KMS-11 (cell line): ENCODE data around the gene SPON1.

Source experiments
- H2AFZ ChIP-seq: fragments of 200-600 bp; sonication (generic); 2 replicates; pipeline ENCODE4 v1.6.1; 2016; ENCODE audit warnings: antibody characterized with exemption, mixed run types, low read depth
- H3K27ac ChIP-seq: fragments of 200-600 bp; sonication (generic); 2 replicates; pipeline ENCODE4 v1.6.1; 2016; ENCODE audit warnings: mild to moderate bottlenecking, mixed run types
- H3K27me3 ChIP-seq: fragments of 200-600 bp; sonication (generic); 2 replicates; pipeline ENCODE4 v1.6.1; 2017; ENCODE audit warnings: mild to moderate bottlenecking, low read depth, mixed run types, moderate library complexity; ENCODE audit not compliant: insufficient read depth
- H3K36me3 ChIP-seq: fragments of 200-600 bp; sonication (generic); 2 replicates; pipeline ENCODE4 v1.6.1; 2017; ENCODE audit warnings: mild to moderate bottlenecking, mixed run types; ENCODE audit not compliant: insufficient read depth
- H3K4me1 ChIP-seq: fragments of 200-600 bp; sonication (generic); 2 replicates; pipeline ENCODE4 v1.6.1; 2016; ENCODE audit warnings: mild to moderate bottlenecking, low read depth, mixed run types; ENCODE audit not compliant: poor library complexity, severe bottlenecking
- H3K4me2 ChIP-seq: fragments of 200-600 bp; sonication (generic); 2 replicates; pipeline ENCODE4 v1.7.0; 2016; ENCODE audit warnings: mild to moderate bottlenecking, mixed run types
- H3K4me3 ChIP-seq: fragments of 200-600 bp; sonication (generic); IDR thresholded peaks from 2 replicates; pipeline ENCODE4 v1.6.1; 2017; ENCODE audit warnings: low read depth, low read length, mixed read lengths; ENCODE audit not compliant: insufficient read depth
- H3K79me2 ChIP-seq: fragments of 200-600 bp; sonication (generic); 2 replicates; pipeline ENCODE4 v1.6.1; 2016; ENCODE audit warnings: low read depth, mixed run types; ENCODE audit not compliant: insufficient read depth
- H3K9ac ChIP-seq: fragments of 200-600 bp; sonication (generic); 2 replicates; pipeline ENCODE4 v1.6.1; 2016; ENCODE audit warnings: mild to moderate bottlenecking, mixed run types
- H4K20me1 ChIP-seq: fragments of 200-600 bp; sonication (generic); 2 replicates; pipeline ENCODE4 v1.6.1; 2016; ENCODE audit warnings: mild to moderate bottlenecking, mixed run types; ENCODE audit not compliant: insufficient read depth
- TF ChIP-seq, protein P1 (sequence below): fragments of 200-600 bp; sonication (generic); conservative IDR thresholded peaks from 2 replicates; pipeline ENCODE4 v1.6.1; 2017; ENCODE audit warnings: low read depth, mild to moderate bottlenecking, antibody characterized with exemption, low read length, moderate library complexity, mixed read lengths

The SPON1 gene

DNA sequence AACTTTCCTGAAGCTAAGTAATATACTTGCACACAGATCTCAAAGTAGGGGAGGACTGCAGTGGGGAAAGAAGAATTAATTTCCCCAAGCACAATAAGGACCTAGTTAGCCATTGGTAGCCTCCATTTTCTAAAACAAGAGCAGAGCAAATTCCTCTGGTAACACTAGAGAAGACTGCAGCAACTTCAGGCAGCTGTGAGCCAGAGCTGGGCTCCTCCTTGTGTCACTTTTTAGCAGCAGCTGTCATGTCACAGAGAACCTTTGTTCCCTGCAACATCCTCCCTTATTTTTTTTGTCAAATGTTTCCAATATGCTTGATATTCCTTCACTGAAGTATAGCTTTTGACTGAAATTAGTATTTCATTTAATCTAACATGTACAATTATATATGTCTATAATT, 342.1 kb downstream of the SPON1 start:
- peaks cover 9% of the 10 kb centered on the region for H3K4me1 ChIP-seq
- TF ChIP-seq, protein P1, sequence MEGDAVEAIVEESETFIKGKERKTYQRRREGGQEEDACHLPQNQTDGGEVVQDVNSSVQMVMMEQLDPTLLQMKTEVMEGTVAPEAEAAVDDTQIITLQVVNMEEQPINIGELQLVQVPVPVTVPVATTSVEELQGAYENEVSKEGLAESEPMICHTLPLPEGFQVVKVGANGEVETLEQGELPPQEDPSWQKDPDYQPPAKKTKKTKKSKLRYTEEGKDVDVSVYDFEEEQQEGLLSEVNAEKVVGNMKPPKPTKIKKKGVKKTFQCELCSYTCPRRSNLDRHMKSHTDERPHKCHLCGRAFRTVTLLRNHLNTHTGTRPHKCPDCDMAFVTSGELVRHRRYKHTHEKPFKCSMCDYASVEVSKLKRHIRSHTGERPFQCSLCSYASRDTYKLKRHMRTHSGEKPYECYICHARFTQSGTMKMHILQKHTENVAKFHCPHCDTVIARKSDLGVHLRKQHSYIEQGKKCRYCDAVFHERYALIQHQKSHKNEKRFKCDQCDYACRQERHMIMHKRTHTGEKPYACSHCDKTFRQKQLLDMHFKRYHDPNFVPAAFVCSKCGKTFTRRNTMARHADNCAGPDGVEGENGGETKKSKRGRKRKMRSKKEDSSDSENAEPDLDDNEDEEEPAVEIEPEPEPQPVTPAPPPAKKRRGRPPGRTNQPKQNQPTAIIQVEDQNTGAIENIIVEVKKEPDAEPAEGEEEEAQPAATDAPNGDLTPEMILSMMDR: no peak
- H3K4me3 ChIP-seq: no peak overlapping the region
- no peaks in the 10 kb centered on the region for H3K36me3 ChIP-seq
- H3K27ac ChIP-seq: no peak overlapping the region
- H2AFZ ChIP-seq: no peak overlapping the region
- no peak overlapping the region for H3K4me2 ChIP-seq
- H4K20me1 ChIP-seq: no peaks in the 10 kb centered on the region
- no peaks in the 10 kb centered on the region for H3K27me3 ChIP-seq
- no peak overlapping the region for H3K9ac ChIP-seq
- no peaks in the 10 kb centered on the region; the same call in 1 of the 2 replicates for H3K79me2 ChIP-seq

DNA sequence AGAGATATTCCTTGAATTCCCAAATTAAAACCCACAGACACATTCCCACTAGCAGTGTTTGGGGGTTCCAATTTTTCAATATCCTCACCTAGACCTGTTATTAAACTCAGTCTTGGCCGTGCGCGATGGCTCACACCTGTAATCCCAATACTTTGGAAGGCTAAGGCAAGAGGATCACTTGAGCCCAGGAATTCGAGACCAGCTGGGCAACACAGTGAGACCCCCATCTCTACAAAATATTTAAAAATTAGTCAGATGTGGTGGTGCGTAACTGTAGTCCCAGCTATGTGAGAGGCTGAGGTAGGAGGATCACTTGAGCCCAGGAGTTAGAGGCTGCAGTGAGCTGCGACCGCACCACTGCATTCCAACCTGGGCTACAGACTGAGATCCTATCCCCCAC, 343.1 kb downstream of the SPON1 start:
- Histone ChIP-seq H3K36me3 (no peaks in the 10 kb centered on the region), H3K4me3 (no peak overlapping the region), H3K27ac (no peak overlapping the region), H3K79me2 (no peaks in the 10 kb centered on the region; the same call in 1 of the 2 replicates), H2AFZ (no peak overlapping the region), H4K20me1 (no peaks in the 10 kb centered on the region), H3K27me3 (no peaks in the 10 kb centered on the region), H3K9ac (no peak overlapping the region), H3K4me2 (no peak overlapping the region), H3K4me1 (peaks cover 9% of the 10 kb centered on the region)
- TF ChIP-seq, protein P1: no peak

- peaks cover 13% of the 10 kb centered on the region for H3K4me1 ChIP-seq
- H2AFZ ChIP-seq: no peak overlapping the region
- H4K20me1 ChIP-seq: no peaks in the 10 kb centered on the region
- H3K4me3 ChIP-seq: no peak overlapping the region
- TF ChIP-seq, protein P1: no peak
- no peaks in the 10 kb centered on the region for H3K27me3 ChIP-seq
- H3K36me3 ChIP-seq: no peaks in the 10 kb centered on the region
- H3K4me2 ChIP-seq: no peak overlapping the region
- H3K79me2 ChIP-seq: no peaks in the 10 kb centered on the region; the same call in 1 of the 2 replicates
- H3K9ac ChIP-seq: no peak overlapping the region
- no peak overlapping the region for H3K27ac ChIP-seq
Measured at GRCh38 chr11:14306481-14306880, 344.0 kb downstream of the SPON1 start.

DNA sequence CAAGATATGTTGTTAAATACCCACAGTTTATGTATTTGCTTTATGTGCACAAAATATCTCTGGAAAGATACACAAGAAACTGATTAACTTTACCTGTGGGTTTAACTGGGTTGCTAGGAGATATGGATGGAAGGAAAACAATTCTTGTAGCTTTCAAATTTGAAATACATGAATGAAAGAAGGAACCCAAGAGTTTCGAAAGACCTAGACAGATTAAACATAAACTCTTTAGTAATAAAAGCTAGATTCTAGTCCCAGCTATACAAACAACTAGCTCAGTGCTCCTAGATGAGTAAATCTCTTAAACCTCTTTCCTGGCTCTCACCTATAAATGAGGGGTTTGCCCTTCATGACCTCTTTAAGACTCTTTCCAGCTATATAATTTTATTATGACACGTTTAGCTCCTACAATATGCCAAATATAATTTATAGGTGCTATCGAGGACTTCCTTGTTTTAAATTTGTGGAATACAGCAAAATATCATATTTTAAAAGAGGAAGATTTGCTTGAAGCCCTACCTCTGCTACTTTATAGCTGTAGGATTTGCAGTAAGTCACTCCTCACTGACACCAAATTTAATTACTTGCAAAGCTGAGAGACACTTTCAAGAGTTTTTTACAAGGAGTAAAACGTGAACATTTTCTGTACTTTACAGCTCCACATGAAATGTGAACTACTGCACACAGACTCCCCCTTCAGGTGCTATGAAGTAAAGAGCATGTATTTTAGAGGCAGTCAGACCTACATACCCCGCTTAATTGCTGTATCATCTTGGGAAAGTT, 345.8 kb downstream of the SPON1 start:
- no peaks in the 10 kb centered on the region; the same call in 1 of the 2 replicates for H3K79me2 ChIP-seq

More for the DNA sequence above, 345.8 kb downstream of the SPON1 start:
- Histone ChIP-seq H3K4me1 (peaks cover 25% of the 10 kb centered on the region), H3K4me3 (no peak overlapping the region), H3K9ac (no peak overlapping the region), H3K4me2 (no peak overlapping the region), H4K20me1 (no peaks in the 10 kb centered on the region), H3K36me3 (no peaks in the 10 kb centered on the region), H2AFZ (no peak overlapping the region), H3K27me3 (no peaks in the 10 kb centered on the region), H3K27ac (no peak overlapping the region)
- TF ChIP-seq, protein P1: peak; percentile 61
